RWPE2 (cell line): ENCODE results near the gene SMAD7.

Experiments
- ATAC-seq: fragments of 200-7000 bp; cut with Tn5 transposase; 3 replicates; pipeline ENCODE4 v1.9.1; 2021; ENCODE audit warnings: low read depth
- DNase-seq: peaks from one replicate; pipeline ENCODE4 v3.0.0-alpha.2; 2020; ENCODE audit warnings: low spot score
- H3K27ac ChIP-seq: fragments of 450-650 bp; 2 replicates; pipeline ENCODE4 v1.5.1; 2017; ENCODE audit warnings: mild to moderate bottlenecking; ENCODE audit not compliant: poor library complexity, severe bottlenecking
- H3K27me3 ChIP-seq: fragments of 250-450 bp; sonication (Bioruptor Pico); 2 replicates; pipeline ENCODE4 v1.5.1; 2021; ENCODE audit warnings: mild to moderate bottlenecking, moderate library complexity; ENCODE audit not compliant: insufficient read depth, poor library complexity, severe bottlenecking
- H3K36me3 ChIP-seq: fragments of 250-450 bp; sonication (Bioruptor Pico); 2 replicates; pipeline ENCODE4 v1.5.1; 2020; ENCODE audit warnings: low read depth, mild to moderate bottlenecking, moderate library complexity
- H3K4me1 ChIP-seq: fragments of 250-450 bp; sonication (Bioruptor Pico); 2 replicates; pipeline ENCODE4 v1.5.1; 2021; ENCODE audit warnings: mild to moderate bottlenecking, moderate library complexity; ENCODE audit not compliant: insufficient read depth, poor library complexity, severe bottlenecking
- H3K4me3 ChIP-seq: fragments of 250-450 bp; sonication (Bioruptor Pico); 2 replicates; pipeline ENCODE4 v1.5.1; 2021; ENCODE audit warnings: mild to moderate bottlenecking, moderate library complexity; ENCODE audit not compliant: severe bottlenecking
- H3K9me3 ChIP-seq: fragments of 250-450 bp; sonication (Bioruptor Pico); 2 replicates; pipeline ENCODE4 v1.5.1; 2021; ENCODE audit warnings: mild to moderate bottlenecking, moderate library complexity; ENCODE audit not compliant: severe bottlenecking
- TF ChIP-seq, protein P1 (sequence below): fragments of 450-650 bp; IDR thresholded peaks from one replicate; pipeline ENCODE4 v1.5.1; 2017; ENCODE audit warnings: mild to moderate bottlenecking, moderate library complexity; ENCODE audit not compliant: poor library complexity, severe bottlenecking

SMAD7 gene

DNA sequence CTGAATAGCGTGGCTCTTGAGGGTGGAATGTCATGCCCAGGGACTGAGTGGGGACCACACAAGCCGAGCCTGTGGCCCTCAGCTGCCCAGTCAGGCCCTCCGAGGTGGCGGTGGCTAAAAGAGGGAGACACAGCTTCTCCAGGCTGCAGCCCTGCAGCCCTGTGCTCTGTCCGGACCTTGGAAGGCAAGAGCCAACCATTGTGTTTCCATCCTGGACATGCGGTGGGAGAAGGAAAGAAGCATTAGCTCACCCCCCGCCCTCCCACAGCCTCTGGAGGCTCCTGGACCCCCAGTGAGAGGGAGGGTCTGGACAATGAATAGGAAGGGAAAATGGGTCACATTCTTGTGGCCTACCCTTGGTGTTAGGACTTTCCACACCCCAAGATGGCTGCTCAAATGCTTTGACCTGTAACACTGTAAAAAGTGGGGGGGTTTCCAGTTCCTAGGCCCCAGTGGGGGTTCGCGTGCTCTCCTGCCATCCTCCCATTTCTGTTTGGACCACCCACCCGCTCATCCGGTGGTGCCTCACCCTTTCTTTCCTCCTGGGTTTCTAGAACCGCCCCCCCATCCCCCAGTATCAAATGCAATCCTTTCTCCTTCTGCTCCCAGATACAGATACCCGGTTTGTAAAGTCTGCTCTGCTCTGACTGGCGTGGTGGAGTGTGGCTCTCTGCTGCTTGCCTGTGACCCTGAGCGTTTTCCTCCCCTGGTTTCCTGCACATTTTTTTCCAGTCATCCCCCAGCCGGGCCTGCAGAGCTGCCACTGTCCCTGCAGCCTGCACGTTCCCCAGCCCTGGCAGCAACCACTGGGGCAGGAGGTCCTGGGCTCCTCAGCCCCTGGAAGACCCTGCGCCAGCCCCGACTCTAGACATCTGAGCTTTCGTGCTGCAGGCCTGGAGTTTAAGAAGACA is 36.3 kb upstream of the SMAD7 start:
- H3K4me3 ChIP-seq: no peak overlapping the region
- H3K9me3 ChIP-seq: no peaks in the 10 kb centered on the region
- H3K27ac ChIP-seq: no peak overlapping the region
- no peak for ATAC-seq
- no peaks in the 10 kb centered on the region for H3K27me3 ChIP-seq
- no peaks in the 10 kb centered on the region for H3K36me3 ChIP-seq
- TF ChIP-seq, protein P1, sequence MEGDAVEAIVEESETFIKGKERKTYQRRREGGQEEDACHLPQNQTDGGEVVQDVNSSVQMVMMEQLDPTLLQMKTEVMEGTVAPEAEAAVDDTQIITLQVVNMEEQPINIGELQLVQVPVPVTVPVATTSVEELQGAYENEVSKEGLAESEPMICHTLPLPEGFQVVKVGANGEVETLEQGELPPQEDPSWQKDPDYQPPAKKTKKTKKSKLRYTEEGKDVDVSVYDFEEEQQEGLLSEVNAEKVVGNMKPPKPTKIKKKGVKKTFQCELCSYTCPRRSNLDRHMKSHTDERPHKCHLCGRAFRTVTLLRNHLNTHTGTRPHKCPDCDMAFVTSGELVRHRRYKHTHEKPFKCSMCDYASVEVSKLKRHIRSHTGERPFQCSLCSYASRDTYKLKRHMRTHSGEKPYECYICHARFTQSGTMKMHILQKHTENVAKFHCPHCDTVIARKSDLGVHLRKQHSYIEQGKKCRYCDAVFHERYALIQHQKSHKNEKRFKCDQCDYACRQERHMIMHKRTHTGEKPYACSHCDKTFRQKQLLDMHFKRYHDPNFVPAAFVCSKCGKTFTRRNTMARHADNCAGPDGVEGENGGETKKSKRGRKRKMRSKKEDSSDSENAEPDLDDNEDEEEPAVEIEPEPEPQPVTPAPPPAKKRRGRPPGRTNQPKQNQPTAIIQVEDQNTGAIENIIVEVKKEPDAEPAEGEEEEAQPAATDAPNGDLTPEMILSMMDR: no peak
- H3K4me1 ChIP-seq: peaks cover 18% of the 10 kb centered on the region
- DNase-seq: no peak

DNA sequence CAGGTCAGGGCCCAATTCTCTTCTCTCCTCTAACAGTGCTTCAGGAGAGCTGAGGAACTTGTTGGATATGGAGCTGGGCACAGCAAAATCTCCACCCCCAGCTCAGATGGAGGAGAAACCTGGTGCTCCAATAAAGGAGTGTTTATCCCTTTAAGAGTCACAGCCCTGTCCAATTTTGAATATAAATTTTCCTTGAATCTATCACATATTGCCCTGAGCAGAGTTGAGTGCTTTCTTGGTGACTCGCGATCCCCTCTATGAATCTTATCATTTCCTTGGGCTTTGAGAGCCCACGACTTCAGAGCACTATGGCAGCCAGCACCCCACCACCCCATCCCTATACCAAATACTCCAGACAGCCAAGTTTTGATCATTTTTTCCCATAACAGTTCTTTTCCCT is 34.4 kb upstream of the SMAD7 start:
- H3K4me1 ChIP-seq: no peaks in the 10 kb centered on the region
- DNase-seq (no peak), ATAC-seq (no peak)

DNA sequence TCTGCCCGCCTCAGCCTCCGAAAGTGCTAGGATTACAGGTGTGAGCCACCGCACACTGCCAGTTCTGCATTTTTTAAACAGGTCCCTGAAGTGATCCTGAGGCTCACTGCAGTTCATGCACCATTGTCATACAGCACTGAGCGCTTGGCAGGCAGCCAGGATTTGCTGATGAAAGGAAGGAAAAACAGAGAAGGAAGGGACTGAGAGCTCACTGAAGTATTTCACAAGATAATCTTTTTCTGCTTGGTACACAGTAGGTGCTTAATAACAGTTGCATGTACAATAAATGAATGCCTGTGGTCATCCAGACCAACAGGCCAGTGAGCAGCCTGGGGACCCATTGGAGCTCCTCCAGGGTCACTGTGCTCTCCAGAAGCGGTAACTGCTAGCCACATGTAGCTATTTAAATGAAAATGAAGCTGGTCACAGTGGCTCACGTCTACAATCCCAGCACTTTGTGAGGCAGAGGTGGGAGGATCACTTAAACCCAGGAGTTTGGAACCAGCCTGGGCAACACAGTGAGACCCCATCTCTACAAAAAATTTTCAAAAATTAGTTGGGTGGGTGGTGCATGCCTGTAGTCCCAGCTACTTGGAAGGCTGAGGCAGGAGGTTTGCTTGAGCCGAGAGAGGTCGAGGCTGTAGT is 33.1 kb upstream of the SMAD7 start:
- H3K4me3 ChIP-seq: no peak overlapping the region
- H3K4me1 ChIP-seq: no peaks in the 10 kb centered on the region
- TF ChIP-seq, protein P1: no peak
- H3K9me3 ChIP-seq: no peaks in the 10 kb centered on the region
- ATAC-seq: no peak
- H3K27me3 ChIP-seq: no peaks in the 10 kb centered on the region
- H3K36me3 ChIP-seq: no peaks in the 10 kb centered on the region
- no peak for DNase-seq
- H3K27ac ChIP-seq: no peak overlapping the region

More for the DNA sequence above, 34.4 kb upstream of the SMAD7 start:
- H3K27me3 ChIP-seq: no peaks in the 10 kb centered on the region
- no peaks in the 10 kb centered on the region for H3K36me3 ChIP-seq
- H3K4me3 ChIP-seq: no peak overlapping the region
- H3K9me3 ChIP-seq: no peaks in the 10 kb centered on the region
- no peak overlapping the region for H3K27ac ChIP-seq
- TF ChIP-seq, protein P1: no peak

DNA sequence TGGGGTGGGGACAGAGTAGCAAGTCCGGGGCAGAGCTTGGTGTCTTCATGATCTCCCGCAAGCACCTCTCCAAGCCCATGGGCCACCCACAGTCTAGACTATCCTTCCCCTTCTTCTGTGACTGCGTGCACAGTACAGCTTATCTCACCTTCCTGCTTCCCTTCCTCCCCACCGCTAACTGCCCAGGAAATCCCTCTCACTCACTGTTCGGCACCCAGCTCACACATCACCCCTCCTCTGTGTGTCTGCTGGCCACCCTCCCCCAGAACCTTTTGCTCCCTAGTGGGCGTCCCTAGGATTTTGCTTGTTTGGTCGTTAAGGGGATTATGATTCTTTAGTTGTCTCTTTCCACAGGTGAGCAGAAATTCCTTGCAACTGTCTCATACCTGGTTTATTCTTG is 31.5 kb upstream of the SMAD7 start:
- DNase-seq (no peak), ATAC-seq (no peak)
- no peaks in the 10 kb centered on the region for H3K36me3 ChIP-seq
- H3K4me1 ChIP-seq: no peaks in the 10 kb centered on the region
- H3K9me3 ChIP-seq: no peaks in the 10 kb centered on the region
- H3K27me3 ChIP-seq: no peaks in the 10 kb centered on the region
- no peak overlapping the region for H3K4me3 ChIP-seq
- no peak overlapping the region for H3K27ac ChIP-seq
- TF ChIP-seq, protein P1: no peak
